Natural killer cell treated with Interleukin-12 subunit alpha and Interleukin-12 subunit beta and Interleukin-15 and Interleukin-18, amount 100 ng/mL, for 72 hours (primary cell): ENCODE results near the gene CD276. TPM values are rescaled to one million over a fixed set of nuclear protein-coding genes. Genes with fewer than 3 reads are reported as not detected.

Source experiments
- ATAC-seq, 2 donors: fragments of 150-1000 bp; cut with Tn5 transposase in 1 of 2; sonication (Bioruptor Pico), chemical (Tn5 transposase) in 1 of 2; 2 replicates each; pipeline ENCODE4 v1.10.0; 2021
- DNase-seq: peaks from one replicate; pipeline ENCODE4 v3.0.0; 2022; ENCODE audit warnings: low spot score
- H3K27ac Mint-ChIP-seq, 2 donors: 1 replicate in 1 of 2; 2 replicates in 1 of 2; pipeline ENCODE4 v1.8.0; 2022; ENCODE audit warnings: mixed read lengths in 2 of 2, mild to moderate bottlenecking in 1 of 2, moderate library complexity in 1 of 2
- H3K27me3 Mint-ChIP-seq, 2 donors: 1 replicate in 1 of 2; 2 replicates in 1 of 2; pipeline ENCODE4 v1.8.0; 2022; ENCODE audit warnings: mixed read lengths in 2 of 2
- H3K36me3 Mint-ChIP-seq: one replicate; pipeline ENCODE4 v1.8.0; 2022; ENCODE audit warnings: mixed read lengths
- H3K4me1 Mint-ChIP-seq, 2 donors: 1 replicate in 1 of 2; 2 replicates in 1 of 2; pipeline ENCODE4 v1.8.0; 2022; ENCODE audit warnings: low read depth in 2 of 2, mixed read lengths in 2 of 2, mild to moderate bottlenecking in 1 of 2
- H3K4me3 Mint-ChIP-seq: one replicate; pipeline ENCODE4 v1.8.0; 2022; ENCODE audit warnings: mixed read lengths
- H3K9me3 Mint-ChIP-seq: 2 replicates; pipeline ENCODE4 v1.8.0; 2022; ENCODE audit warnings: mixed read lengths
- total RNA-seq, 2 donors: library from RNA; stranded (reverse); gene quantifications; one replicate each; pipeline ENCODE4 v1.2.3, GENCODE V29; 2022

Gene CD276
- total RNA-seq, 2 donors from 2014 or later = 0.90 to 2.0 TPM

GRCh38 chr15:73678498-73678897, 5.7 kb upstream of the CD276 start:
- H3K9me3 Mint-ChIP-seq = no peaks in the 10 kb centered on the region
- no peak for DNase-seq
- H3K27me3 Mint-ChIP-seq = peaks cover 27 to 29% of the 10 kb centered on the region in 2 donors
- H3K36me3 Mint-ChIP-seq = no peaks in the 10 kb centered on the region
- H3K4me3 Mint-ChIP-seq = no peak overlapping the region
- peak in 1 of 2 donors; percentile 47 for ATAC-seq
- H3K4me1 Mint-ChIP-seq = peaks cover 5 to 8% of the 10 kb centered on the region in 2 donors
- H3K27ac Mint-ChIP-seq = no peak overlapping the region

DNA sequence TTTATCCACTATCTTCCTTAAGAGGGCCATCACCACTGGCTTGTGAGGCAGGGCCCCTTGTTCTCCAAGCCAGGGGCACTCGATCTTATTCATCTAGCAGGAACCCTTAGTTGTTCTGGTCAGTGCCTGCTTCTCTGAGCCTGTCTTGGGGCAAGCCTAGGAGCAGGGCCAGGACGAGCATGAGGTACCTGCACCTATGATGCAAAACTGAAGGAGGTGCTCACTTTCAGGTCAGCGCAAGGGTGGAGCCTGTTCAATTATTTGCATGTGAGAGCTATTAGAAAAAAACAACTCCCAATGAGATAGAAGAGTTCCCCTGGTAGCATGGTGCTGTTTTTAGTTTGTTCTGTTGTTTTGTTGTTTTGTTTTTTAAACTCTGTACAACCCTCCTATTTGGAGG, 5.0 kb upstream of the CD276 start:
- H3K27me3 Mint-ChIP-seq = peaks cover 20 to 25% of the 10 kb centered on the region in 2 donors
- H3K36me3 Mint-ChIP-seq = no peaks in the 10 kb centered on the region
- no peaks in the 10 kb centered on the region for H3K9me3 Mint-ChIP-seq
- no peak overlapping the region for H3K4me3 Mint-ChIP-seq
- peaks cover 5 to 10% of the 10 kb centered on the region in 2 donors for H3K4me1 Mint-ChIP-seq
- peak overlapping the region in 1 of 2 donors; percentile 13 for H3K27ac Mint-ChIP-seq
- ATAC-seq = no peak
- no peak for DNase-seq

GRCh38 chr15:73679964-73680363, 4.2 kb upstream of the CD276 start:
- Mint-ChIP-seq H3K27me3 (peaks cover 16 to 21% of the 10 kb centered on the region in 2 donors), H3K4me3 (no peak overlapping the region), H3K27ac (no peak overlapping the region), H3K36me3 (no peaks in the 10 kb centered on the region), H3K9me3 (no peaks in the 10 kb centered on the region), H3K4me1 (peaks cover 5 to 10% of the 10 kb centered on the region in 2 donors)
- ATAC-seq (no peak), DNase-seq (no peak)

GRCh38 chr15:73680549-73680948, 3.6 kb upstream of the CD276 start:
- ATAC-seq (peak in 1 of 2 donors; percentile 21), DNase-seq (no peak)
- Mint-ChIP-seq H3K36me3 (no peaks in the 10 kb centered on the region), H3K9me3 (no peaks in the 10 kb centered on the region), H3K27me3 (peaks cover 22 to 27% of the 10 kb centered on the region in 2 donors), H3K4me3 (no peak overlapping the region), H3K27ac (no peak overlapping the region), H3K4me1 (peaks cover 6 to 16% of the 10 kb centered on the region in 2 donors)

- H3K36me3 Mint-ChIP-seq = no peaks in the 10 kb centered on the region
- H3K27ac Mint-ChIP-seq = no peak overlapping the region
- peaks cover 27 to 31% of the 10 kb centered on the region in 2 donors for H3K27me3 Mint-ChIP-seq
- ATAC-seq (no peak), DNase-seq (no peak)
- peaks cover 10 to 19% of the 10 kb centered on the region in 2 donors for H3K4me1 Mint-ChIP-seq
- no peak overlapping the region for H3K4me3 Mint-ChIP-seq
- H3K9me3 Mint-ChIP-seq = no peaks in the 10 kb centered on the region
These were observed 3.1 kb upstream of the CD276 start for GRCh38 chr15:73681063-73681462.

GRCh38 chr15:73681856-73682599, 2.2 kb upstream of the CD276 start:
- no peak for DNase-seq
- no peaks in the 10 kb centered on the region for H3K9me3 Mint-ChIP-seq
- no peaks in the 10 kb centered on the region for H3K36me3 Mint-ChIP-seq
- peaks cover 10 to 19% of the 10 kb centered on the region in 2 donors for H3K4me1 Mint-ChIP-seq
- peaks cover 36% of the 10 kb centered on the region in 2 donors for H3K27me3 Mint-ChIP-seq
- H3K27ac Mint-ChIP-seq = no peak overlapping the region
- H3K4me3 Mint-ChIP-seq = no peak overlapping the region
- ATAC-seq = no peak

- no peak overlapping the region for H3K4me3 Mint-ChIP-seq
- H3K9me3 Mint-ChIP-seq = no peaks in the 10 kb centered on the region
- DNase-seq = no peak
- peaks cover 10 to 19% of the 10 kb centered on the region in 2 donors for H3K4me1 Mint-ChIP-seq
- no peaks in the 10 kb centered on the region for H3K36me3 Mint-ChIP-seq
- no peak overlapping the region for H3K27ac Mint-ChIP-seq
- H3K27me3 Mint-ChIP-seq = peaks cover 36 to 37% of the 10 kb centered on the region in 2 donors
- no peak for ATAC-seq
These were observed 1.5 kb upstream of the CD276 start for GRCh38 chr15:73682600-73683090.

DNA sequence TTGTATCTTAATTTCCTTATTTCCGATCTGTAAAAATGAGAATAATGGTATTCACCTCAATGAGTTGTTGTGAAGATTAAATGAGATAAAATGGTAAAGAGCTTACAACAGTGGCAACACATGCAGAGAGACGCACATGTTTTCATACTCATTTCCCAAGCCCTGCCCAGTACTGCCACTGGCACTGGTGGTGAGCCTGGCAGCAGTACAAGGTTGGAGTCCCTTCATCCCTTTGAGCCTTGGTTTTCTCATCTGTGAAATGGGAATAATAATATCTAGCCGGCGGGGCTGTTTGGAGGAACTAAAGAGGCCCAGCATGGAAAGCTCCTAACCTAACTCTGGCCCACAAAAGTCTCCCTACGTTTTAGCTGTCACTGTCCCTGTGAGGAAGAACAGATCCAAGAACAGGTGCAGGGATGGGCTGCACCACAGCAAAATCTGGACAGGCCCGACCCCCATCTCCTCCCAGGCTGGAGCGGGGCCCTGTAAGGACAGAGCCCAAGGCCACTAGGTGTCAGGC, 866 bp upstream of the CD276 start:
- no peak for ATAC-seq
- Mint-ChIP-seq H3K4me1 (peaks cover 8 to 16% of the 10 kb centered on the region in 2 donors), H3K36me3 (no peaks in the 10 kb centered on the region), H3K27me3 (peaks cover 36 to 40% of the 10 kb centered on the region in 2 donors), H3K4me3 (no peak overlapping the region), H3K9me3 (no peaks in the 10 kb centered on the region), H3K27ac (no peak overlapping the region)
- DNase-seq = no peak

GRCh38 chr15:73684581-73685455, 635 bp downstream of the CD276 start:
- Mint-ChIP-seq H3K4me1 (peaks cover 5 to 14% of the 10 kb centered on the region in 2 donors), H3K27ac (no peak overlapping the region), H3K27me3 (peaks cover 34 to 36% of the 10 kb centered on the region in 2 donors), H3K9me3 (no peaks in the 10 kb centered on the region), H3K4me3 (peak overlapping the region; percentile 46), H3K36me3 (no peaks in the 10 kb centered on the region)
- DNase-seq (no peak), ATAC-seq (no peak)

GRCh38 chr15:73685981-73686380, 1.8 kb downstream of the CD276 start:
- Mint-ChIP-seq H3K9me3 (no peaks in the 10 kb centered on the region), H3K36me3 (no peaks in the 10 kb centered on the region), H3K4me1 (peaks cover 5 to 14% of the 10 kb centered on the region in 2 donors), H3K4me3 (no peak overlapping the region), H3K27ac (no peak overlapping the region), H3K27me3 (peaks cover 34 to 36% of the 10 kb centered on the region in 2 donors)
- DNase-seq (no peak), ATAC-seq (no peak)

DNA sequence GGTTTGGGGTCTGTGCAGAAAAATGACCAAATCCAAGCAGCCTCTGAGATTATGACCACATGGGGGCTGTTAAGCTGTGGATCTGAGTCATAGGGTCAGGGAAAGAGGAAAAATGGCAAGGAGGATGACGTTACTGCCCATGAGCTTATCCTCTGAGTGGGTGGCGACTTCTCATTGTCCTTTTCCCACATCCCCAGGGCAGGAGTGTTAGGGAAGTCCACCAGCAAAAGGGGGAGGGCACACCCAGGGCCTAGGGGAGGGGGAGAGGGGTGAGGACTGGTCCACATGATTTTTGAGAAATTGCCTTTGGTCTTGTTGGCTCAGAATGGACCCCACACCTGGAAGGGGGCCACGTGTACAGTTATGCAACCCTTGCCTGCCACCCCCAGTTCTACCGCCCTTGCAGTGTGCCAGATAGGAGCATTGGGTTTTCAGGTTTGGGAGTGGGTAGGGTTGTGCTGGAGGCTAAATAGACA, 2.6 kb downstream of the CD276 start:
- no peaks in the 10 kb centered on the region for H3K9me3 Mint-ChIP-seq
- no peak overlapping the region for H3K27ac Mint-ChIP-seq
- H3K4me1 Mint-ChIP-seq = peaks cover 5 to 14% of the 10 kb centered on the region in 2 donors
- DNase-seq (no peak), ATAC-seq (no peak)
- peaks cover 28 to 36% of the 10 kb centered on the region in 2 donors for H3K27me3 Mint-ChIP-seq
- no peaks in the 10 kb centered on the region for H3K36me3 Mint-ChIP-seq
- H3K4me3 Mint-ChIP-seq = no peak overlapping the region

- no peak overlapping the region for H3K4me3 Mint-ChIP-seq
- peaks cover 25 to 31% of the 10 kb centered on the region in 2 donors for H3K27me3 Mint-ChIP-seq
- H3K4me1 Mint-ChIP-seq = peaks cover 5 to 14% of the 10 kb centered on the region in 2 donors
- no peaks in the 10 kb centered on the region for H3K36me3 Mint-ChIP-seq
- no peaks in the 10 kb centered on the region for H3K9me3 Mint-ChIP-seq
- no peak overlapping the region for H3K27ac Mint-ChIP-seq
- DNase-seq (no peak), ATAC-seq (no peak)
These were observed 3.2 kb downstream of the CD276 start for GRCh38 chr15:73687351-73687750.

DNA sequence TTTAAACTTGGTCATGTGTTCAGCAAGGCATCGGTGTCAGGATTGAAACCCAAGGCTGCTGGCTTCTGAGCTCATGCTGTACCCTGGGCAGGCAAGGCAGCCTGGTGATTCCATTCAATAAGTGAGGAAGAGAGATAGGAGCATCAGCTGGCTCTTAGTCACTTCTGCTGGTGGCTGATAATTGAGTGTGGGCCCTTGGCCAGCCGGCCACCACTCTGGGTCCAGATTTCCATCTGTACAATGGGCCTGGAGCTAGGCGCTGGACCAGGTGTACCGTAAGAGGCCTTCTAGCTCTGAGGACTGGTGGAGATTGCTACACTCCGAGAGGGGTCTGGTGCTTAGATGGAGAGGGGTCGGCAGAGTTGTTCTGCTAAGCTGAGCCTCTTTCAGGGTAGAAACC, 4.3 kb downstream of the CD276 start:
- Mint-ChIP-seq H3K4me3 (no peak overlapping the region), H3K9me3 (no peaks in the 10 kb centered on the region), H3K36me3 (no peaks in the 10 kb centered on the region)

More for the DNA sequence above, 4.3 kb downstream of the CD276 start:
- DNase-seq = no peak
- Mint-ChIP-seq H3K27ac (no peak overlapping the region), H3K4me1 (peaks cover 5 to 14% of the 10 kb centered on the region in 2 donors), H3K27me3 (peaks cover 28 to 31% of the 10 kb centered on the region in 2 donors)
- no peak for ATAC-seq
